NCI-H1092 treated with DMSO at 0.1 percent for 48 hours (cell line): ENCODE data around the gene ZNF804A.

Experiments
- DNase-seq: peaks from one replicate; lab custom pipeline; 2025; lab: John Stamatoyannopoulos, UW

Gene ZNF804A

GRCh38 chr2:184610891-184611290 lies 12.6 kb downstream of the ZNF804A start:
- DNase-seq, result no peak

DNA sequence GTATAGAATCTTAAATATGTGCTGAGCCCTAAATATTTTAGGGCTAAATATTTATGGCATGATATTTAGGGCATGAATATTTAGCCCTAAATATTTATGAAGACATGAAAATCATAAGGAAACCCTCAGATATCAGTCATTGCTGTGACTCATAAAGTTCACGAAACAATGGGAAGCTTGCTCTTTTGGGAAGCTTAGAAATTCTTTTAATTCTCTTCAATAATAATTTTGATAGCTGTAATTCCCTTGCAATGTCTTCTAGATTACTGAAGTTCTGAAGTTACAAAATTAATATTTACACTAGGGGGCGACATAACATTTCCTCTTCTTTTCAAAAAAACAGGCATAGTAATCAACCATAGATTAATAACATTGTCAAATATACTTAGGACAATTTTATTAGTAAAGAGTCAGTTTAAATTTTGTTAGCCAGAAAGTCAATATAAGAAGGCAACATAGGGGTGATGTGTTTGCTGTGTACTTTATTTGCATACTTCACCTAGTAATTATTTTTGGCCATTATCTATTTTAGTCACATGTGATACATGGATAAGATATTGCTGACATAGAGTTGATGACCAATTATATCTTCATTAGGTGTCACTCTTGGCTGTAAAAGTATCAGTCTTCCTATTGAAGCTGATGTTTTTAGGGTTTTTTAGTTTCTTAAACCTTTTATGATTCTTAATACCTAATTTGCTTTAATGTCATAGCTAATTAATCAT lies 13.2 kb downstream of the ZNF804A start:
- DNase-seq, result peak; percentile 17

DNA sequence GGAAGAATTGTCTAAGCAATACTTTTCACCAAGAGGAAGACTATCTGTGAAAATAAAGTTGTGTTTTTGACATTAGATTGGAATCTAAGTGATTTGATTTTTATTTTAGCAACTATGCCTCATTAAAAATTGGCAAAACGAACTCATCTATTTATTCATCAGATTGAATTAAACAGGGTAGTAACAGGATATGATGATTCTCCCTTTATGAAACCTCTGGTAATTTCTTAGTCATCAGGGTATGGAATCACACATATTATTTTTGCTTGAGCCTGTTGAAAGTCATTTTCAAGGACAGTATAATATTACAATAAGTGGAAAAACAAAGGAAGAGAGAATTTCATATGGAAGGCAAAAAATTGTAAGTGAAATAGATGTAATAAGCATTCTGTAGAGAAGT lies 22.0 kb downstream of the ZNF804A start:
- no peak for DNase-seq

- DNase-seq, result no peak
Measured at GRCh38 chr2:184624311-184624710, 26.0 kb downstream of the ZNF804A start.

GRCh38 chr2:184628051-184628450 lies 29.7 kb downstream of the ZNF804A start:
- no peak for DNase-seq

DNA sequence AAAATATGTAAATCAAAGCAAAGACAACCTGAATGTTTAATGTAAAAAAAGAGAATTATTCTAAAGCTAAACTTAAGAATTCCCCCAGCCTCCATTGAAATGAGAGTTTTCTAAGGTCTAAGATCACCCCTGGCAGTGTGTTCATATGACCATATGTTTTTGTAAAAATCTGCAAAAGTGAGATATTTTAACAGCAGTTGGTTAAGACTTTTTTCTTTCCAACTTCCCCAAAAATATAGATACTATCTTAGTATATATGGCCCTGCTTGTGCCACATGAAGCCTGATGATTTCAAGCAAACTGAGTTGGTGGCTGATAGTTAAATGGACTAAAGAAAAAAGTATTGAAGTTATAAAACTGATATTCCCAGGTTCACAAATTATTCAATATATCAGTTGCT lies 35.4 kb downstream of the ZNF804A start:
- no peak for DNase-seq

- no peak for DNase-seq
Measured at GRCh38 chr2:184637781-184638180, 39.5 kb downstream of the ZNF804A start.

GRCh38 chr2:184644685-184645084 lies 46.4 kb downstream of the ZNF804A start:
- DNase-seq, result no peak

DNA sequence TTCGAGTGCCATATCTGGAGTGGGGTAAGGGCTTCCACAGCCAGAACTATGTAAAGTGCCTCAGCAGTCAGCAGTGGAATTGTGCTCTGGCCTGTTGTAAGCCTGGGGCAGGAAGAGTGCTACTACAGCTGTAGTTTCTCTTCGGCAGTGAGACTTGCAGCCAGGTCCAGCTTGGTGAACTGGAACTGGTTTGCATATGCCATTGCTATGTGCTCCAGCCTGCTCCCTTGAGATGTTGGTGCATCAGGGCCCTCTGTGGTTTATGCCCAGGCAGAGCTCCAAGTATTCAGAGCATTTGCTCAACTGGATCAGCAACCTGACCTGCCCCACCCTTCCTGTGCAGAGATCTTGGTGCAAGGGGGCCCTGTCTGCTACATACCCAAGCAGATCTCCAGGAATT lies 47.8 kb downstream of the ZNF804A start:
- no peak for DNase-seq

DNA sequence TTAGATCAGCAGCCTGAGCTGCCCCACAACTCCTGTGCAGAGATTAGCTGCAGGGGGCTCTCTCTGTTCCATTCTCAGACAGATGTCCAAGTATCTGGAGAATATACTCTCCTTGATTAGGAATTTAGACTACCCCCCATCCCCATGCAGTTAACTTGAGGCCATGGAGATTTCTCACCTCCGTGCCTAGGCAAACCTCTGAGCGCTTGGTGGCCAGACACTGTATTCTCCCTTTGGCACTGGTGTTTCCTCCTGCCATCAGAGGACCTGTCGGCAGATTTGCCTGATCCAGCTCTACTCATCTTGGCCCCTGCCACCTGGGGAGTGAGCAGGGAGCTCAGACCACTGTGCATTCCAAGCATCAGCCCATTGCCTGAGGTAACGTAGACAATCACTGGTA lies 48.3 kb downstream of the ZNF804A start:
- no peak for DNase-seq

DNA sequence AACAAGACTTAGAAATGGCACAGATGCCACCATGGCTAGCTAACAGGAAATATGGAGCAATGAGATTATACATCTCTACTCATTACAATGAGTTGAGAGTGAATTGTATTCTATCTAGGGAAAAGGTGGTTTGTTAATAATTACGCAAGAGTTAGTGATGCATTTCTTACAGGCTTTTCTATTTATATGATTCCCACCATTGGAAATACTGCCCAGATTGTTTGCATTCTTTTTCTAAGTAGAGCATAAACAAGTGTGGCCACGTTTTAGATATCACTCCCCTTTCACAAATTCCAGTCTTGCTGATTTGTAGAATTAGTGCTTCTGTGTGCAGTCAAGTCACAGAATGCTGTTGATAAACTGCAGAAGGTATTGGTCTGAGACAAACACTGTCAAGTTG lies 56.6 kb downstream of the ZNF804A start:
- no peak for DNase-seq

- no peak for DNase-seq
Measured at GRCh38 chr2:184677171-184677570, 78.8 kb downstream of the ZNF804A start.

DNA sequence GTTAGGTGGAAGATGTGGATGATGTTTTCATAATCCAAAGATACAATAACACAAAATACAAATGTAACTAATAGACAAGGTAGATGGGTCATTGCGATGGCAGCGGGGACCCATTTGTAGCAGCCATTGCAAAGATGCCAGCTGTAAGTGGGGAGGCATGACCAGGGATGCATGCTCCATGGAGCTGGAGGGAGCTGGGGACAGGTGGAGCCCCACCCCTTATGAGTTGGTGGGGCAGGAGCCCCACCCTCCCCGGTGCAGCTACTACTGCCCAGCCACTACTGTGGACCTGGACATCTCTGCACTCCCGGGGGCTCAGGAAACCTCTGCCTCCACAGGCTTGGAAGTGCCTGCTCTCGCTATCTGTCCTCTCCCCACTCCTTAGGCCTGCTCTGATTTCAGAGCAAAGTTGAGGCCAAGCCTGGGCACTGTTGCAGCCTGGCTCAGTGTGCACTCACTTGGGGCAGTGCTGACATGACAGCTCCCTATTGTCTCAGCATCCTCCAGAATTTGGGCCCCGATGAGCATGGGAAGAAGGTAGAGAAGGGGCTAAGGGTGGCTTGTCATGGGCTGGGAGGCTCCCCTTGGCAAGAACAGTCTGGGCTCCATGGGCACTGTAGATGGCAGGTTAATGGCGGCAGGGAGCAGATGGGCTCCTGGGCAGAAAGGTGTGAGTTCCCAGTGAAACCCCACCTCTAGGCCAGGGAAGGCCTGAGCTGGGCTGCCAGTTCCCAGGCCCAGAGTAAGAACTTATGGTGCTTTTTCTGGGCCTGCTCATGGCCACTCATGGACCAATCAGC lies 81.1 kb downstream of the ZNF804A start:
- no peak for DNase-seq

DNA sequence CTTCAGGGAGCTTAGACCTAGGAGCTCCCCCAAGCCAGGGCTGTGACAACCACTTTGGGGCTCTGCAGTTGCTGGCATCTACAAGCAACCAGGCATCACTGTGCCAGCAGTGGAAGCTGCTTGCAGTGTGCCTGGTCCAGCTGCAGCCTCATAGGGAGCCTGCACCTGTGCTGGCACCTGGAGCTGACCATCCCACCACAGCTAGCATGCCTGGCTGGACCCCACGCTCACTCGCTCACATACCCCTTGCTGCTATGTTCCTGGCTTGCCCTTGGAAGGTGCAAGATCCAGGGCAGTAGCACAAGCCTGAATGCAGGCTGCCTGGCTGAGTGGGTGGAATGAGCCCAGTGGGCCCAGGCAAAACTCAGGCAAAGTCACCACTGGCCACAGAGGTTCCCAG lies 82.5 kb downstream of the ZNF804A start:
- no peak for DNase-seq

- DNase-seq, result no peak
Measured at GRCh38 chr2:184681642-184682321, 83.5 kb downstream of the ZNF804A start.

DNA sequence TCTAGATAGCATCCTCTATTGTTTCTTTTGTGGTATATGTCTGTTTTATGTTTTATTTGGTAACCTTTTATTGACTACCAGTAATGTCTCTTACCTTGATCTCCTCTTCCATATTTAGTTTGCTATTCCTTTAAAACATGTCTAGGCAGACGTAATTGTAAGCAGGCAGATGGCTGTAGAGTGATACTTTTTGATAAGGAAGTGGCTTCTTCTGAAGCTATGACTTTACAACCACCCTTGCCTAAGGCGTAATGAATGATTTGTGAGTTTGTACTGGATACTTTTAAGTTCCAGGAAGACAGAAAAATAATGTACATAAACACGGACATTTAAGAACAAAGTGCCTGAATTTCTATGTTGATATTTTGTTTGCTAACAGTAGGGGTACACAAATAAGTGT lies 85.6 kb downstream of the ZNF804A start:
- no peak for DNase-seq

GRCh38 chr2:184685999-184686841 lies 87.9 kb downstream of the ZNF804A start:
- no peak for DNase-seq

GRCh38 chr2:184689638-184690037 lies 91.3 kb downstream of the ZNF804A start:
- DNase-seq, result no peak

GRCh38 chr2:184692141-184692734 lies 93.9 kb downstream of the ZNF804A start:
- DNase-seq, result peak; percentile 82

DNA sequence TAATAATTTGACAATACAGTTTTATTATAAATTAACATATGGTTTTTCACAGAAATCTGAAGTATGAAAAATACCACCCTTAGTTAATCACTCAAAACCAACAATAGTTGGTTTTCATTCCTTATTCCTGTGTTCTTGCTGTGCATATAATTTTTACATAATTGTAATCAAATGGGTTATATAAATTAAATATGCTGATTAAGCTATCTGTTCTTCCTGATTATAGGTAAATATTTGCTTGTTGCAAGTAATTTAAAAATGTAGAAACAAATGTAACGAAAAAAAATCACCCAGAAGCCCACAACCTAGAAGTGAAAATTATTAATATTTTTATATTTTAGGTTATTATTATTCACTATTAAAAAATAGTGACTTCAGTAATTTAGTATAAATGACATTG lies 98.3 kb downstream of the ZNF804A start:
- no peak for DNase-seq

DNA sequence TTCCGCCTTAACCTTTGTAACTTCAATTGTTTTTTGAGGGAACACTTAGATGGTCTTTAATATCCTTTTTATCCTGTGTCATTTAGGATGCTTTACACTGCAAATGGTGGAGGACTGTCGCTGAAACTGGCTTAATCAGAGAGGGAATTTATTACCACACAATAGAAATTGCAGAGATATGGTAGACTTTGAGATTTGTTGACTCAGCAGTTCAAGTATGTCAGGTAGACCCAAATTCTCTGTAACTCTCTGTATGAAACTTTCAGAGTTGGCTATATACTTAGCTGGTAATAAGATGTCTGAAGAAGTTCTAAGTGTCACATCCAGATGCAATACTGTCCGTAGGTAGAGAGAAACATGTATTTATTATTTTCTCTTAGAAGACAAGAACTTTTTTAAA lies 100.1 kb downstream of the ZNF804A start:
- DNase-seq, result no peak

DNA sequence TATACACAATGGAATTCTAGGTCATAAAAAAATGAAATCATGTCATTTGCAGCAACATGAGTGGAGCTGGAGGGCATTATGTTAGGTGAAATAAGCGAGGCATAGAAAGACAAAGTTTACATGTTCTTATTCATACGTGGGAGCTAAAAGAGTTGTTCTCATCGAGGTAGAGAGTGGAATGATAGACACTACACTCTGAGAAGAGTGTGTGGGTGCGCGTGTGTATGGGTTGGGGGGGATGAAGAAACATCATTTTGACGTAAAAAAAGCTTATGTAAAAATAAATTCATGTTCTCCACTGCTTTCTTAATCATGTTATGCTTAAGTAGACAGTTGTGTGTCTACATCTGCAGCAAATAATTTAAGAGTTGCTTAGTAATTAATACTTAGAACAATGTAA lies 123.6 kb downstream of the ZNF804A start:
- no peak for DNase-seq
